NB4 (cell line): Measurements from ENCODE around the gene MGRN1.

ENCODE experiments used
- DNase-seq: peaks from one replicate; pipeline ENCODE4 v3.0.0; 2010; ENCODE audit warnings: low read depth
- H3K4me3 ChIP-seq: one replicate; pipeline ENCODE4 v1.5.1; 2011; ENCODE audit warnings: mild to moderate bottlenecking, low read depth, low read length, moderate library complexity
- MYC ChIP-seq: IDR thresholded peaks from 2 replicates; pipeline ENCODE4 v1.6.1; 2011; ENCODE audit warnings: low read depth, low read length
- POLR2A ChIP-seq: IDR thresholded peaks from 2 replicates; pipeline ENCODE4 v1.6.1; 2011; ENCODE audit warnings: mild to moderate bottlenecking; ENCODE audit not compliant: insufficient read length; ENCODE audit errors: extremely low read depth
- TF ChIP-seq, protein P1 (sequence below): IDR thresholded peaks from 2 replicates; pipeline ENCODE4 v1.6.1; 2011; ENCODE audit warnings: low read depth, low read length
- TF ChIP-seq, protein P2 (sequence below): IDR thresholded peaks from one replicate; pipeline ENCODE4 v1.5.1; 2012; ENCODE audit warnings: low read depth, low read length

Gene MGRN1

DNA sequence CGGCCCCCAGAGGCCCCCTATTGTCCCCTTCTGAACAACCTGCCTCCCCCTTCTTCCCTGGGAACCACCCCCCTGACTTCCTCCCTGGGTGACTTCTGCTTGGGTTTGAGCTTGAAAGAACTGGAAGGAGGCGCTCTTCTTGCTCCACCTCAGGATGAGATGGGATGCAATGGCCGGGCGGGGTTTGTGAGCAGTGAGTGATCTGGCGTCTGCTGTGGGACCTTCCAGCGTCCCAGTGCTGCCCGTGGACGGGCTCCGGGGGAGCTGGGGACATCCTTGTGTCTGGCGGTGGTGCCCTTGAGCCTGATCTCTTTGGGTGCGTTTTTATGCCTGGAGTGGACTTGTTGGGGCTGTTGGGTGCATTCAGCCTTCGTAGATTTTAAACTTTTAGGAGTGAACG lies 11.6 kb downstream of the MGRN1 start:
- TF ChIP-seq, protein P1, sequence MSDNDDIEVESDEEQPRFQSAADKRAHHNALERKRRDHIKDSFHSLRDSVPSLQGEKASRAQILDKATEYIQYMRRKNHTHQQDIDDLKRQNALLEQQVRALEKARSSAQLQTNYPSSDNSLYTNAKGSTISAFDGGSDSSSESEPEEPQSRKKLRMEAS = no peak
- TF ChIP-seq, protein P2, sequence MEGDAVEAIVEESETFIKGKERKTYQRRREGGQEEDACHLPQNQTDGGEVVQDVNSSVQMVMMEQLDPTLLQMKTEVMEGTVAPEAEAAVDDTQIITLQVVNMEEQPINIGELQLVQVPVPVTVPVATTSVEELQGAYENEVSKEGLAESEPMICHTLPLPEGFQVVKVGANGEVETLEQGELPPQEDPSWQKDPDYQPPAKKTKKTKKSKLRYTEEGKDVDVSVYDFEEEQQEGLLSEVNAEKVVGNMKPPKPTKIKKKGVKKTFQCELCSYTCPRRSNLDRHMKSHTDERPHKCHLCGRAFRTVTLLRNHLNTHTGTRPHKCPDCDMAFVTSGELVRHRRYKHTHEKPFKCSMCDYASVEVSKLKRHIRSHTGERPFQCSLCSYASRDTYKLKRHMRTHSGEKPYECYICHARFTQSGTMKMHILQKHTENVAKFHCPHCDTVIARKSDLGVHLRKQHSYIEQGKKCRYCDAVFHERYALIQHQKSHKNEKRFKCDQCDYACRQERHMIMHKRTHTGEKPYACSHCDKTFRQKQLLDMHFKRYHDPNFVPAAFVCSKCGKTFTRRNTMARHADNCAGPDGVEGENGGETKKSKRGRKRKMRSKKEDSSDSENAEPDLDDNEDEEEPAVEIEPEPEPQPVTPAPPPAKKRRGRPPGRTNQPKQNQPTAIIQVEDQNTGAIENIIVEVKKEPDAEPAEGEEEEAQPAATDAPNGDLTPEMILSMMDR = no peak
- TF ChIP-seq MYC (no peak), POLR2A (no peak)
- DNase-seq = no peak
- H3K4me3 ChIP-seq = no peak overlapping the region

DNA sequence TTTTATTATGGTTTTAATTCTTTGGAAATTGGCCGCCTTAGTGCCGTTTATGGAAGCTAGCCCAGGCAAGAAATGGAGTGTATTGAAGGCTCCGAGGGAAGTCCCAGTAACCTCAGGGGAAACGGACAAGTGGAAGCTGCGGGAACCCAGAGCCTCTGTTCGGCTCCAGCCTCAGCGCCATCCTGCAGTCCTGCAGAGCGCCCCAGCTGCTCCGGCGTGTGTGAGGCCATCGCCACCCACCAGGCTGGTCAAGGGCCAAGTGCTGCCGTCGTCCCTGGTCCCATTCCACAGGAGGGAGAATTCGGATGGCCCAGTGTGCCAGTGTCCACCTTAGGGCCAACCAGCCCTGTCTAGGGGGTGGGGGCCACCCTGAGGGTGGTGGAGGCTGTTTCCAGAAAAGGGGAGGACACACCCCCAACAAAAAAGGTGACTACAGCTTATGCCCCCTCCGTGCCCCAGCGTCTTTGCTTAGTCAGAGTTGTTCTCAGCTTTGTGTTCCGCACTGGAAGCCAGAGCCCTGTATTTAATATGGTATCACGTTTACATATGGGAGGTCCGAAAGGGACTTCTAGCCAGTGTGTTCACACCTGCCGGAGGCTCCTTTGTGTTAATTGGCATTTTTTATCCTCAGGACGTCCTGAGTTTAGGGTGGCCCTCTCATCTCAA lies 13.0 kb downstream of the MGRN1 start:
- H3K4me3 ChIP-seq = no peak overlapping the region
- no peak for DNase-seq
- TF ChIP-seq, protein P1 = no peak
- no peak for TF ChIP-seq MYC
- no peak for TF ChIP-seq POLR2A
- TF ChIP-seq, protein P2 = no peak

DNA sequence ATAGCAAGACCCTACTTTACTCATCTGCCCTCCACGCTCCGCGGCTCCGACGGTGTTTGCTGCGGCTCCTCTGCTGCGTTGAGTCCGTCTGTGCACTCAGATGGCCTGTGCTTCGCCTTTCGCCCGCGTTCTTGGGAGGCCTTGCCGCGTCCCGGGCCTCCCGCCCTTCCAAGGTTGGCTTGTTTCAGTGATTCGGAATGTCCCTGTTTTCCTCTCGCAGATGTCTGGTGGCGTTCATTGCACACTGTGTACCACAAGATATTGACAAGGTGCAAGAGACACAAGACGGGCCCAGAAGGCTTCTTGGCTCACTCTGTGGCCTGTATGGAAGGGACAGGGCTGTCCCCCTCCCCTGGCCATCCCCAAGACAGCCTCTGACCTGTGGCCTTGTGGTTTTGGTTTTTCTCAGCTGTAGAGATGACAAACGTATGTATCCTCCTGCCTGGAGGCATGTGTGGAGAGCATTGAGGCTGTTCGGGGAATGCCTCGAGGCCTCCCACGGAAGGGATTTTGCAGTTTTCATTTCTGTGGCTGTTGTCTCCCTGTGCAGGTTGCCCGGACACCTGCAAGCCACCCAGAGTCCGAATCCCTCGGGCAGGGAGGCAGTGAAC lies 15.4 kb downstream of the MGRN1 start:
- TF ChIP-seq POLR2A = no peak
- TF ChIP-seq, protein P2 = no peak
- TF ChIP-seq MYC = no peak
- TF ChIP-seq, protein P1 = no peak
- H3K4me3 ChIP-seq = no peak overlapping the region
- no peak for DNase-seq

DNA sequence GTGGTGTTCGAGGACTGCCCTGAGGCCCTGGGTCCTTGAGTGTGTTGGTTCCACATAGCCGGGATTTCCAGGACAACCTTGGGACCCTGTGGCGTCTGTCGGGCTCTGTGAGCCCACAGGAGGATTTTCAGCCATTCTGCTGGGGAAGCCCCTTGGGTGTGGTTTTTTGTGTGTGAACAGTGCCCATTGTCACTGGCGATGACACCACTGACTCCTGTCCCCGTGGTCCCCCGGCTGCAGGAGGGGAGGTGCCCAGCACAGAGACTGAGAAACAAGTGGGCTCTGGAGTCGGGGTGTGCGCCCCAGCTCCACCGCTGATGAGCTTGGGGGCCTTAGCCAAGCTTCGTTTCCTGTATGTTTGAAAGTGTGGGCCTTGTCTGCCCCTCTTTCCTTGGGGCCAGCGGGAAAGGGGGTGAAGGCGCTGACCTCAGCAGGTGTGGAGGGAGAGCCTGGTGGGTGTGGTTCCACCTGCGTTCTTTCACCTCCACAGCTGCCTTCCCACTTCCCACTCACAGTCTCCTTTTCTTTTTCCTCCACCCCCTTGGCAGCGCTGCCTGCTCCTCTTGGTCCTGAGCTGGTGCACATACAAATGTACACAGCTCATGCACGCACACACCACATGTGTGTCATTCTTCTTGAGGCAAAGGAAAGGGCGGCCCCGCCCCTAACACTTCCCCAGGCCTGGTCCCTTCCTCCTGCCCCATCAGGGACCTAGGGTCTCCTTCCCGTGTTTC lies 16.1 kb downstream of the MGRN1 start:
- no peak for TF ChIP-seq POLR2A
- TF ChIP-seq, protein P2 = no peak
- TF ChIP-seq MYC = no peak
- TF ChIP-seq, protein P1 = no peak
- no peak for DNase-seq
- H3K4me3 ChIP-seq = no peak overlapping the region

DNA sequence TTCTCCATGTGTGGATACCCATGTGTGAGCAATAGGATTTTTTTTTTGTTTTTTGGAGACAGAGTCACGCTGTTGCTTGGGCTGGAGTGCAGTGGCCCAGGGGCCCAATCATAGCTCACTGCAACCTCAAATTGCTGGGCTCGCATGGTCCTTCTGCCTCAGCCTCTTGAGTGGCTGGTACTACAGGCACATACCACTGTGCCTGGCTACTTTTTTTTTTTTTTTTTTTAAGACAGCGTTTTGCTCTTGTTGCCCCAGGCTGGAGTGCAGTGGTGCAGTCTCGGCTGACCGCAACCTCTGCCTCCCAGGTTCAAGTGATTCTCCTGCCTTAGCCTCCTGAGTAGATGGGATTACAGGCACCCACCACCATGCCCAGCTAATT lies 16.7 kb downstream of the MGRN1 start:
- H3K4me3 ChIP-seq = no peak overlapping the region
- no peak for DNase-seq
- TF ChIP-seq MYC (no peak), POLR2A (no peak)
- TF ChIP-seq, protein P1 = no peak
- TF ChIP-seq, protein P2 = no peak
